ENCODE data around the gene POU3F1.

The POU3F1 gene

GRCh38 chr1:38063616-38064015 is 17.0 kb upstream of the POU3F1 start:
- Mint-ChIP-seq H3K27ac (no peak overlapping the region), H3K9me3 (no peaks in the 10 kb centered on the region), H3K4me1 (peaks cover 17 to 24% of the 10 kb centered on the region in 2 donors), H3K4me3 (no peak overlapping the region), H3K27me3 (peaks cover 32 to 36% of the 10 kb centered on the region in 2 donors), H3K36me3 (no peaks in the 10 kb centered on the region)
- DNase-seq: no peak
- ATAC-seq (replicated peaks): no peak

- Mint-ChIP-seq H3K27ac (peak overlapping the region; percentile 79), H3K9me3 (no peaks in the 10 kb centered on the region), H3K36me3 (no peaks in the 10 kb centered on the region), H3K4me3 (no peak overlapping the region), H3K27me3 (peaks cover 30 to 32% of the 10 kb centered on the region in 2 donors), H3K4me1 (peaks cover 9 to 18% of the 10 kb centered on the region in 2 donors)
- DNase-seq: no peak
- no peak for ATAC-seq (replicated peaks)
These were observed 16.0 kb upstream of the POU3F1 start for GRCh38 chr1:38062361-38063288.

GRCh38 chr1:38061883-38062328 is 15.3 kb upstream of the POU3F1 start:
- H3K27me3 Mint-ChIP-seq: peaks cover 24 to 27% of the 10 kb centered on the region in 2 donors
- peaks cover 9 to 18% of the 10 kb centered on the region in 2 donors for H3K4me1 Mint-ChIP-seq
- peak overlapping the region in 1 of 2 donors; percentile 7 for H3K4me3 Mint-ChIP-seq
- ATAC-seq (replicated peaks) (peak; percentile 84 to 92), DNase-seq (peak; percentile 48)
- peak overlapping the region; percentile 79 for H3K27ac Mint-ChIP-seq
- H3K9me3 Mint-ChIP-seq: no peaks in the 10 kb centered on the region
- no peaks in the 10 kb centered on the region for H3K36me3 Mint-ChIP-seq

- Mint-ChIP-seq H3K4me1 (peaks cover 9 to 18% of the 10 kb centered on the region in 2 donors), H3K4me3 (no peak overlapping the region), H3K27me3 (peaks cover 24 to 27% of the 10 kb centered on the region in 2 donors), H3K36me3 (no peaks in the 10 kb centered on the region), H3K27ac (peak overlapping the region; percentile 79), H3K9me3 (no peaks in the 10 kb centered on the region)
- DNase-seq: no peak
- no peak for ATAC-seq (replicated peaks)
These were observed 14.7 kb upstream of the POU3F1 start for GRCh38 chr1:38061290-38061689.

- DNase-seq: no peak
These were observed 13.9 kb upstream of the POU3F1 start for GRCh38 chr1:38060498-38060897.

GRCh38 chr1:38059635-38060250 is 13.2 kb upstream of the POU3F1 start:
- no peaks in the 10 kb centered on the region for H3K36me3 Mint-ChIP-seq
- H3K27ac Mint-ChIP-seq: no peak overlapping the region
- no peak overlapping the region for H3K4me3 Mint-ChIP-seq

More at GRCh38 chr1:38060498-38060897, 13.9 kb upstream of the POU3F1 start:
- H3K36me3 Mint-ChIP-seq: no peaks in the 10 kb centered on the region
- H3K27ac Mint-ChIP-seq: no peak overlapping the region
- no peaks in the 10 kb centered on the region for H3K9me3 Mint-ChIP-seq
- H3K27me3 Mint-ChIP-seq: peaks cover 24 to 34% of the 10 kb centered on the region in 2 donors
- H3K4me1 Mint-ChIP-seq: peaks cover 9 to 18% of the 10 kb centered on the region in 2 donors
- no peak overlapping the region for H3K4me3 Mint-ChIP-seq
- no peak for ATAC-seq (replicated peaks)

GRCh38 chr1:38055965-38056364 is 9.4 kb upstream of the POU3F1 start:
- ATAC-seq (replicated peaks) (no peak), DNase-seq (no peak)
- H3K27me3 Mint-ChIP-seq: peaks cover 25 to 40% of the 10 kb centered on the region in 2 donors
- no peaks in the 10 kb centered on the region for H3K36me3 Mint-ChIP-seq
- no peak overlapping the region for H3K27ac Mint-ChIP-seq
- no peak overlapping the region for H3K4me3 Mint-ChIP-seq
- no peaks in the 10 kb centered on the region for H3K9me3 Mint-ChIP-seq
- peaks cover 25 to 35% of the 10 kb centered on the region in 2 donors for H3K4me1 Mint-ChIP-seq

More at GRCh38 chr1:38059635-38060250, 13.2 kb upstream of the POU3F1 start:
- Mint-ChIP-seq H3K9me3 (no peaks in the 10 kb centered on the region), H3K4me1 (peaks cover 9 to 20% of the 10 kb centered on the region in 2 donors), H3K27me3 (peaks cover 29 to 40% of the 10 kb centered on the region in 2 donors)
- DNase-seq (no peak), ATAC-seq (replicated peaks) (no peak)

GRCh38 chr1:38055398-38055797 is 8.8 kb upstream of the POU3F1 start:
- Mint-ChIP-seq H3K36me3 (no peaks in the 10 kb centered on the region), H3K4me1 (peaks cover 25 to 35% of the 10 kb centered on the region in 2 donors), H3K27me3 (peaks cover 22 to 37% of the 10 kb centered on the region in 2 donors), H3K27ac (no peak overlapping the region), H3K4me3 (no peak overlapping the region), H3K9me3 (no peaks in the 10 kb centered on the region)
- ATAC-seq (replicated peaks) (no peak), DNase-seq (no peak)

- Mint-ChIP-seq H3K9me3 (no peaks in the 10 kb centered on the region), H3K4me3 (no peak overlapping the region), H3K27ac (no peak overlapping the region), H3K36me3 (no peaks in the 10 kb centered on the region), H3K27me3 (peaks cover 13 to 23% of the 10 kb centered on the region in 2 donors), H3K4me1 (peaks cover 25 to 38% of the 10 kb centered on the region in 2 donors)
- ATAC-seq (replicated peaks) (peak in 1 of 2 donors; percentile 49), DNase-seq (no peak)
These were observed 7.0 kb upstream of the POU3F1 start for GRCh38 chr1:38053416-38054091.

- peak; percentile 37 for DNase-seq
These were observed 6.3 kb upstream of the POU3F1 start for GRCh38 chr1:38052750-38053415.

GRCh38 chr1:38051079-38051543 is 4.5 kb upstream of the POU3F1 start:
- Mint-ChIP-seq H3K4me3 (no peak overlapping the region), H3K27ac (no peak overlapping the region)
- no peak for ATAC-seq (replicated peaks)

More at GRCh38 chr1:38052750-38053415, 6.3 kb upstream of the POU3F1 start:
- ATAC-seq (replicated peaks): peak; percentile 74 to 83
- Mint-ChIP-seq H3K9me3 (no peaks in the 10 kb centered on the region), H3K27ac (peak overlapping the region; percentile 63), H3K4me1 (peaks cover 25 to 38% of the 10 kb centered on the region in 2 donors), H3K27me3 (peaks cover 9 to 24% of the 10 kb centered on the region in 2 donors), H3K4me3 (peak overlapping the region; percentile 23 to 28), H3K36me3 (no peaks in the 10 kb centered on the region)

GRCh38 chr1:38050397-38051078 is 3.9 kb upstream of the POU3F1 start:
- Mint-ChIP-seq H3K27ac (no peak overlapping the region), H3K4me1 (peaks cover 31 to 40% of the 10 kb centered on the region in 2 donors), H3K4me3 (no peak overlapping the region), H3K36me3 (no peaks in the 10 kb centered on the region), H3K9me3 (no peaks in the 10 kb centered on the region), H3K27me3 (peaks cover 13 to 25% of the 10 kb centered on the region in 2 donors)
- no peak for ATAC-seq (replicated peaks)
- DNase-seq: no peak

More at GRCh38 chr1:38051079-38051543, 4.5 kb upstream of the POU3F1 start:
- peaks cover 13 to 31% of the 10 kb centered on the region in 2 donors for H3K27me3 Mint-ChIP-seq
- DNase-seq: no peak
- H3K36me3 Mint-ChIP-seq: no peaks in the 10 kb centered on the region
- no peaks in the 10 kb centered on the region for H3K9me3 Mint-ChIP-seq
- H3K4me1 Mint-ChIP-seq: peaks cover 31 to 40% of the 10 kb centered on the region in 2 donors

- H3K4me1 Mint-ChIP-seq: peaks cover 22 to 28% of the 10 kb centered on the region in 2 donors
- H3K27me3 Mint-ChIP-seq: peaks cover 23 to 37% of the 10 kb centered on the region in 2 donors
- H3K27ac Mint-ChIP-seq: peak overlapping the region; percentile 65
- H3K4me3 Mint-ChIP-seq: peak overlapping the region; percentile 78 to 85
- no peaks in the 10 kb centered on the region for H3K9me3 Mint-ChIP-seq
- no peak for ATAC-seq (replicated peaks)
- DNase-seq: no peak
- H3K36me3 Mint-ChIP-seq: peaks cover 0 to 3% of the 10 kb centered on the region in 2 donors
These were observed 1.1 kb upstream of the POU3F1 start for GRCh38 chr1:38047603-38048141.
